CD4-positive, alpha-beta memory T cell (primary cell): ENCODE data around the gene ITPR3. TPM values are rescaled to one million over a fixed set of nuclear protein-coding genes. Genes with fewer than 3 reads are reported as not detected.

Experiments
- CTCF ChIA-PET: fragments of 350-600 bp; sonication (Branson Sonifier 250); formaldehyde crosslinking; loops from one replicate; lab custom pipeline; 2021; ENCODE audit warnings: inconsistent platforms; ENCODE audit not compliant: partially characterized antibody; lab: Charles Lee
- POLR2A ChIA-PET: fragments of 350-600 bp; sonication (Branson Sonifier 250); formaldehyde crosslinking; loops from one replicate; lab custom pipeline; 2021; ENCODE audit not compliant: partially characterized antibody; lab: Charles Lee
- DNase-seq, 5 donors: peaks; one replicate each; pipeline versions ENCODE4 v3.0.0 to v3.0.0-alpha.2; 2020 to 2022; ENCODE audit warnings: mixed read lengths in 1 of 5
- H3K27ac ChIP-seq: one replicate; pipeline ENCODE4 v1.7.0; 2013; ENCODE audit warnings: low read depth, low read length
- H3K27me3 ChIP-seq: 2 replicates; pipeline ENCODE4 v1.7.0; 2013; ENCODE audit warnings: mild to moderate bottlenecking, low read length, moderate library complexity; ENCODE audit not compliant: insufficient read depth
- H3K36me3 ChIP-seq: 2 replicates; pipeline ENCODE4 v1.7.0; 2013; ENCODE audit warnings: mild to moderate bottlenecking, low read length, moderate library complexity; ENCODE audit not compliant: insufficient read depth
- H3K4me1 ChIP-seq: 2 replicates; pipeline ENCODE4 v1.7.0; 2013; ENCODE audit warnings: mild to moderate bottlenecking, low read length, moderate library complexity; ENCODE audit not compliant: insufficient read depth
- H3K4me3 ChIP-seq, 2 donors: one replicate each; pipeline ENCODE4 v1.7.0; 2013; ENCODE audit warnings: low read length in 2 of 2, mild to moderate bottlenecking in 1 of 2
- H3K9me3 ChIP-seq, 2 donors: one replicate each; pipeline ENCODE4 v1.7.0; 2013; ENCODE audit warnings: low read length in 2 of 2, control low read depth in 1 of 2; ENCODE audit not compliant: control insufficient read depth in 1 of 2
- H3K27ac Mint-ChIP-seq, 7 donors: one replicate each; pipeline ENCODE4 v1.8.0; 2020 to 2021; ENCODE audit warnings: mixed read lengths in 7 of 7, mild to moderate bottlenecking in 6 of 7, inconsistent platforms in 3 of 7, moderate library complexity in 3 of 7
- H3K27me3 Mint-ChIP-seq, 2 donors: one replicate each; pipeline ENCODE4 v1.8.0; 2020 to 2021; ENCODE audit warnings: mixed read lengths in 2 of 2
- H3K36me3 Mint-ChIP-seq, 2 donors: one replicate each; pipeline ENCODE4 v1.8.0; 2020 to 2021; ENCODE audit warnings: mixed read lengths in 2 of 2, inconsistent platforms in 1 of 2, mild to moderate bottlenecking in 1 of 2
- H3K4me1 Mint-ChIP-seq, 4 donors: one replicate each; pipeline ENCODE4 v1.8.0; 2020 to 2021; ENCODE audit warnings: mixed read lengths in 4 of 4, mild to moderate bottlenecking in 1 of 4
- H3K4me3 Mint-ChIP-seq, 8 donors: one replicate each; pipeline ENCODE4 v1.8.0; 2020 to 2021; ENCODE audit warnings: mixed read lengths in 8 of 8, mild to moderate bottlenecking in 7 of 8, moderate library complexity in 6 of 8, inconsistent platforms in 3 of 8
- H3K9me3 Mint-ChIP-seq, 8 donors: one replicate each; pipeline ENCODE4 v1.8.0; 2020 to 2021; ENCODE audit warnings: mixed read lengths in 8 of 8, mild to moderate bottlenecking in 5 of 8, inconsistent platforms in 3 of 8, moderate library complexity in 1 of 8
- intact Hi-C: fragments of 100-400 bp; cut with micrococcal nuclease; formaldehyde crosslinking; loops from one replicate; pipeline ENCODE4 v1.15.1; 2023
- polyA plus RNA-seq, 2 donors: library from polyadenylated mRNA; unstranded; fragments of 300-500 nt; fragmentation: Illumina TruSeq; gene quantifications; one replicate each; pipeline ENCODE4 v1.2.3, GENCODE V29; 2021
- total RNA-seq, 2 experiments: library from RNA; stranded (reverse); gene quantifications; one replicate each; pipeline ENCODE4 v1.2.3, GENCODE V29; 2021

ITPR3 gene
- total and polyA plus RNA-seq, 4 experiments from 2014 or later: 0.55 to 72.4 (median 39.7) TPM

DNA sequence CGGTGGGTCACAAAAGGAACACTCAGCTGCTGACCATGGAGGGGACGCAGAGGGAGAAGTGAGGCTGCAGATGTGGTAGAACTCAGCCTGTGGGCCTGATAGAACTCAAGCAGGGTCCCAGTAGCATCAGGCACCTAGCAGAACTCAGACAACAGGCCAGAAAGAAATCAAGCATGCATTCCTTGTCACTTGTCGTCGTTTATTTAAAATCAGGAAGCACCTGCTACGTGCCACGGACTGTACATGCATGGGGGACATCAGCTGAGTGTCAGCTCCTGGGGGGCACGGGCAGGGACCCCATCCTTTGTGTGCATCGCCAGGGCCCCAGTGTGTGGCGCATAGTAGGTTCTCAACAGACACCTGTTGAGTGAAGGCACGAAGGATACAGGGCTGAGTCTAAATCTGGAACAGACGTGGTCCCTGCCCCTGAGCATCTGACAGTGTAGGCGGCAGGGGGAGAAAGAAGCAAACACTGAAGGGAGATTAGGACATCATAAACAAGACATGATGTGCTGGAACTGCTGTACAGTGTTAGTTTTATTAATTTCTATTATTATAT, 57.9 kb downstream of the ITPR3 start:
- Mint-ChIP-seq H3K9me3 (no peaks in the 10 kb centered on the region), H3K4me1 (peaks cover 5 to 21% (median 13%) of the 10 kb centered on the region in 4 donors), H3K27ac (peak overlapping the region in 2 of 7 donors; percentile 46 to 79), H3K27me3 (no peaks in the 10 kb centered on the region), H3K4me3 (no peak overlapping the region), H3K36me3 (peaks cover 47 to 77% of the 10 kb centered on the region in 2 donors)
- peaks cover 70% of the 10 kb centered on the region for H3K36me3 ChIP-seq
- H3K4me3 ChIP-seq: no peak overlapping the region
- ChIA-PET CTCF (interaction anchor here (0.5 to 0.8 kb wide), 2 partner anchors 22 to 31 kb away, joined by 3 read pairs; no protein-coding TSS in a partner anchor), POLR2A (interaction anchor here (1.4 kb wide), 1 partner anchor 13 kb away, joined by 3 read pairs; no protein-coding TSS in a partner anchor)
- H3K27ac ChIP-seq: no peak overlapping the region
- peaks cover 14% of the 10 kb centered on the region for H3K4me1 ChIP-seq
- DNase-seq: peak in 1 of 5 donors; percentile 13
- H3K9me3 ChIP-seq: no peaks in the 10 kb centered on the region
- intact Hi-C loops: no loop called here
- H3K27me3 ChIP-seq: no peaks in the 10 kb centered on the region

DNA sequence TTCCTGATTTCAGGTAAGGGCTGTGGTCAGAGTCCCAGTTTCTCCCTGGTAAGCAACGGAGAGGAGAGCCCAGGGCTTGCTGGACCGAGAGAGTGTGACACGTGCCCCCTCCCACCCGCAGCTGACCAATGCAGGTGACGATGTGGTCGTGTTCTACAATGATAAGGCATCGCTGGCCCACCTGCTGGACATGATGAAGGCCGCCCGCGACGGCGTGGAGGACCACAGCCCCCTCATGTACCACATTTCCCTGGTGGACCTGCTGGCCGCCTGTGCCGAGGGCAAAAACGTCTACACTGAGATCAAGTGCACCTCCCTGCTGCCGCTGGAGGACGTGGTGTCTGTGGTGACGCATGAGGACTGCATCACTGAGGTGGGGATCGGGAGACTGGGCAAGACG, 58.6 kb downstream of the ITPR3 start:
- Histone ChIP-seq H3K4me3 (no peak overlapping the region), H3K4me1 (peaks cover 14% of the 10 kb centered on the region), H3K27me3 (no peaks in the 10 kb centered on the region), H3K36me3 (peaks cover 71% of the 10 kb centered on the region), H3K9me3 (no peaks in the 10 kb centered on the region), H3K27ac (no peak overlapping the region)
- Mint-ChIP-seq H3K27ac (peak overlapping the region in 2 of 7 donors; percentile 31 to 61), H3K4me1 (peaks cover 5 to 21% (median 13%) of the 10 kb centered on the region in 4 donors), H3K9me3 (no peaks in the 10 kb centered on the region), H3K27me3 (no peaks in the 10 kb centered on the region), H3K4me3 (no peak overlapping the region), H3K36me3 (peaks cover 42 to 75% of the 10 kb centered on the region in 2 donors)
- ChIA-PET POLR2A (interaction anchor here (1.4 kb wide), 1 partner anchor 12 kb away, joined by 3 read pairs; no protein-coding TSS in a partner anchor), CTCF (no interaction called here)
- no peak for DNase-seq
- intact Hi-C loops: no loop called here

DNA sequence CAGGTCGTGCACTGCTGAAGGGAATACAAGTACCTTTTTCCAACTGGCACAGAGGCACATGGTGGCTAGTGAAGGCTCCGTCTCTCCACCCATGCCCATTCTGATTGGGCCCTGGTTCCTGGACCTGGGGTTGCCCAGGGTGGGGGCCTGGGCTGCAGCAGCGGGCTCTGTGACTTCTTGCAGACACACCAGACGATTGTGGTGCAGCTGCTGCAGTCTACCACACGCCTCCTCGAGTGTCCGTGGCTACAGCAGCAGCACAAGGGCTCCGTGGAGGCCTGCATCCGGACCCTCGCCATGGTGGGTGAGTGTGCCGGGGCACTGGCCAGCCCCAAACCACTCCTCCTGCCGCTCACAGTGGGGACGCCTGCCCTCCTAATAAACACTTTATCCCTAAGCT, 61.2 kb downstream of the ITPR3 start:
- Histone ChIP-seq H3K36me3 (peaks cover 77% of the 10 kb centered on the region), H3K4me1 (peaks cover 14% of the 10 kb centered on the region), H3K9me3 (no peaks in the 10 kb centered on the region), H3K27ac (peak overlapping the region; percentile 24), H3K4me3 (no peak overlapping the region), H3K27me3 (no peaks in the 10 kb centered on the region)
- intact Hi-C loops: no loop called here
- ChIA-PET POLR2A (interaction anchor here (1.1 to 2.3 kb wide), 4 partner anchors 9 to 57 kb away, joined by 4 to 22 read pairs (median 5); no protein-coding TSS in a partner anchor), CTCF (interaction anchor here (1.5 to 2.4 kb wide), 4 partner anchors 12 to 97 kb away, joined by 3 to 14 read pairs (median 9); partner anchors contain the start of gene UQCC2)
- H3K9me3 Mint-ChIP-seq: no peaks in the 10 kb centered on the region
- H3K4me3 Mint-ChIP-seq: peak overlapping the region in 1 of 8 donors; percentile 24
- no peaks in the 10 kb centered on the region for H3K27me3 Mint-ChIP-seq
- peaks cover 6 to 24% (median 13%) of the 10 kb centered on the region in 4 donors for H3K4me1 Mint-ChIP-seq
- peaks cover 45 to 80% of the 10 kb centered on the region in 2 donors for H3K36me3 Mint-ChIP-seq
- peak overlapping the region in 4 of 7 donors; percentile 43 to 81 (median 64) for H3K27ac Mint-ChIP-seq
- no peak for DNase-seq

DNA sequence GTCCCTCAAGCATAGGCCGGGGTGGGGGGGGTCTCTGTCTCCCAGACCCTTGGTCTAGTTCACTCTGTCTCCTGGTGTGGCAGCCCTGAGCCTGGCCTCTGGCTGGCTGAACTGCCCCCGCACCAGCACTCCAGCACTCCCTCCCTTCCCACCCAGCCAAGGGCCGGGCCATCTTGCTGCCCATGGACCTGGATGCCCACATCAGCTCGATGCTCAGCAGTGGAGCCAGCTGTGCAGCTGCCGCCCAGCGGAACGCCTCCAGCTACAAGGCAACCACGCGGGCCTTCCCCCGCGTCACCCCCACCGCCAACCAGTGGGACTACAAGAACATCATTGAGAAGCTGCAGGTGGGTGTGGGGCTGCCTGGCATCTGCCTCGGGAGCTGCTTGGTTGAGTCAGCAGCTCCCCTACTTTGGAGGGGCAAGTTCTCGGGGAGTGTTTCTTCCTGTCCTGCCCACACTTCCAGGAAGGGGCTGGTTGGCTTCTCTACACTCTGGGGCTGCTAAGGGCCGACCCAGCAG, 62.0 kb downstream of the ITPR3 start:
- H3K9me3 ChIP-seq: no peaks in the 10 kb centered on the region
- H3K4me1 ChIP-seq: peaks cover 14% of the 10 kb centered on the region
- no peaks in the 10 kb centered on the region for H3K27me3 ChIP-seq
- peak overlapping the region; percentile 24 for H3K27ac ChIP-seq
- ChIA-PET POLR2A (interaction anchor here (0.6 to 2.3 kb wide), 8 partner anchors 9 to 725 kb away, joined by 3 to 22 read pairs (median 4); partner anchors contain the start of gene ITPR3), CTCF (interaction anchor here (1.5 to 2.4 kb wide), 4 partner anchors 12 to 98 kb away, joined by 3 to 14 read pairs (median 9); partner anchors contain the start of gene UQCC2)
- H3K4me3 Mint-ChIP-seq: peak overlapping the region in 1 of 8 donors; percentile 40
- H3K4me1 Mint-ChIP-seq: peaks cover 6 to 24% (median 13%) of the 10 kb centered on the region in 4 donors
- peak in 3 of 5 donors; percentile 45 to 70 (median 51) for DNase-seq
- peaks cover 76% of the 10 kb centered on the region for H3K36me3 ChIP-seq
- intact Hi-C loops: no loop called here
- H3K9me3 Mint-ChIP-seq: no peaks in the 10 kb centered on the region
- H3K27ac Mint-ChIP-seq: peak overlapping the region in 6 of 7 donors; percentile 60 to 91 (median 78)
- peaks cover 44 to 79% of the 10 kb centered on the region in 2 donors for H3K36me3 Mint-ChIP-seq
- H3K27me3 Mint-ChIP-seq: no peaks in the 10 kb centered on the region
- H3K4me3 ChIP-seq: no peak overlapping the region

DNA sequence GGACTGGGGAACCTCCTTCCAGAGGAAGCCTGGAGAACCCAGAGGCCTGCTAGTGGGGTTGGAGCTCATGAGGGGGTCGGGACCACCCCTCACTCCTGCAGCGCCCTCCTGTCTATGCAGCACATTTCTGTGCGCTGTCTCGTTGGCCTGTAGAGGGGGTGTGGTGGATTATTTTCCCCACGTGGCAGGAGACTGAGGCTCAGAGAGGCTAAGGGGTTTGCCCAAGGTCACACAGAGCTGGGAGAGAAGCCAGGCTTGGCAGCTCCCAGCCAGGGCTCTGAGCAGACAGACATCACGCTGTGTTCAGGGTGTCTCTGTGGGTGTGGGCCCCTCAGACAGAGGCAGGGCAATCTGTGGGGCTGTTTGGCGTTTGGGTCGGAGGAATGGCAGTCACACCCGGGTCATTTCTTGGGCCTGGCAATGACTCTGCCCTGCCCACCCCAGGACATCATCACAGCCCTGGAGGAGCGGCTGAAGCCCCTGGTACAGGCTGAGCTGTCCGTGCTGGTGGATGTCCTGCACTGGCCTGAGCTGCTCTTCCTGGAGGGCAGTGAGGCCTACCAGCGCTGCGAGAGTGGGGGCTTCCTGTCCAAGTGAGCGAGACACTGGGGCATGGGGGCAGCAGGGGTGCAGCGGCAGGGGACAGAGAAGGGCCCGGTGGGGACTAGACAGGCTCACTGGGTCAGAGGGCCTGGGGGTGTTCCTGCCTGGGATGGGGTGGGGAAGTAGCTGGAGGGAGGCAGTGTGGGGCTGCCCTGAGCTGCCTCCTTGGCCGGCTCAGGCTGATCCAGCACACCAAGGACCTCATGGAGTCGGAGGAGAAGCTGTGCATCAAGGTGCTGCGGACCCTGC, 62.7 kb downstream of the ITPR3 start:
- CTCF ChIA-PET: interaction anchor here (1.2 to 2.4 kb wide), 5 partner anchors 11 to 99 kb away, joined by 3 to 14 read pairs (median 8); partner anchors contain the start of gene UQCC2

DNA sequence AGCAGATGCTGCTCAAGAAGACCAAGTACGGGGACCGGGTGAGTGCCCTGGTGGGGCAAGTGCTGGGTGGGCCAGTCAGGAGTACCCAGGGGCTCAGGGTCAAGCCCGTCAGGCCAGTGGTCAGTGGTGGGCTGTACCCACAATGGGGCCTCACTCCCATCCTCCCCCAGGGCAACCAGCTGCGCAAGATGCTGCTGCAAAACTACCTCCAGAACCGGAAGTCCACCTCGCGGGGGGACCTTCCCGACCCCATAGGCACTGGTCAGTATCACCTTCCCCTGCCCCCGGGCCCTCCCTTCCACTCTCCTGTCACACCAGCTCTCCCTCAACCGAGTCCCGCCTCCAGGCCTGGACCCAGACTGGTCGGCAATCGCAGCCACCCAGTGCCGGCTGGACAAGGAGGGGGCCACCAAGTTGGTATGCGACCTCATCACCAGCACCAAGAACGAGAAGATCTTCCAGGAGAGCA, 63.3 kb downstream of the ITPR3 start:
- intact Hi-C loops: no loop called here
- H3K4me1 ChIP-seq: peaks cover 14% of the 10 kb centered on the region
- POLR2A ChIA-PET: interaction anchor here (0.8 to 2.3 kb wide), 3 partner anchors 10 to 63 kb away, joined by 3 to 22 read pairs (median 5); partner anchors contain the start of genes ITPR3 and UQCC2
- no peak overlapping the region for H3K4me3 Mint-ChIP-seq
- peaks cover 47 to 80% of the 10 kb centered on the region in 2 donors for H3K36me3 Mint-ChIP-seq
- H3K27ac Mint-ChIP-seq: peak overlapping the region in 2 of 7 donors; percentile 10 to 66
- H3K4me3 ChIP-seq: no peak overlapping the region
- H3K27me3 ChIP-seq: no peaks in the 10 kb centered on the region
- CTCF ChIA-PET: interaction anchor here (1.2 to 2.4 kb wide), 3 partner anchors 16 to 77 kb away, joined by 3 to 14 read pairs (median 10); partner anchors contain the start of gene UQCC2
- peaks cover 6 to 27% (median 13%) of the 10 kb centered on the region in 4 donors for H3K4me1 Mint-ChIP-seq
- no peaks in the 10 kb centered on the region for H3K9me3 ChIP-seq
- no peaks in the 10 kb centered on the region for H3K27me3 Mint-ChIP-seq
- H3K27ac ChIP-seq: no peak overlapping the region
- peaks cover 75% of the 10 kb centered on the region for H3K36me3 ChIP-seq
- no peaks in the 10 kb centered on the region for H3K9me3 Mint-ChIP-seq
- no peak for DNase-seq

More for the DNA sequence above, 62.7 kb downstream of the ITPR3 start:
- intact Hi-C loops: no loop called here
- H3K36me3 ChIP-seq: peaks cover 75% of the 10 kb centered on the region
- Mint-ChIP-seq H3K27ac (peak overlapping the region; percentile 60 to 87 (median 72)), H3K4me1 (peaks cover 6 to 24% (median 13%) of the 10 kb centered on the region in 4 donors), H3K9me3 (no peaks in the 10 kb centered on the region), H3K4me3 (peak overlapping the region in 1 of 8 donors; percentile 40), H3K27me3 (no peaks in the 10 kb centered on the region), H3K36me3 (peaks cover 45 to 79% of the 10 kb centered on the region in 2 donors)
- POLR2A ChIA-PET: interaction anchor here (0.8 to 2.3 kb wide), 8 partner anchors 8 to 258 kb away, joined by 3 to 22 read pairs (median 4); partner anchors contain the start of genes ITPR3 and UQCC2
- H3K4me3 ChIP-seq: no peak overlapping the region
- H3K27me3 ChIP-seq: no peaks in the 10 kb centered on the region
- H3K27ac ChIP-seq: peak overlapping the region; percentile 24
- H3K9me3 ChIP-seq: no peaks in the 10 kb centered on the region
- DNase-seq: peak in 2 of 5 donors; percentile 3 to 34
- H3K4me1 ChIP-seq: peaks cover 14% of the 10 kb centered on the region
